ENCODE measurements around the gene CASP3.
A peak's percentile ranks its signal among the peaks of the same experiment; 100 is the strongest.

CASP3 gene

GRCh38 chr4:184649026-184649970, at the start of gene CASP3, which contains the start of gene PRIMPOL:
TSS of gene CASP3 (minus strand) at chr4:184649447. CDS start at chr4:184638453, 10,994 bp downstream.
TSS of gene PRIMPOL (plus strand) at chr4:184649738. CDS start at chr4:184657141, 7,403 bp downstream.
- peak; percentile 98 for DNase-seq

GRCh38 chr4:184697956-184698355, 48.7 kb upstream of the CASP3 start:
- DNase-seq: no peak

GRCh38 chr4:184695178-184695896, 46.1 kb upstream of the CASP3 start:
- no peak for DNase-seq

DNA sequence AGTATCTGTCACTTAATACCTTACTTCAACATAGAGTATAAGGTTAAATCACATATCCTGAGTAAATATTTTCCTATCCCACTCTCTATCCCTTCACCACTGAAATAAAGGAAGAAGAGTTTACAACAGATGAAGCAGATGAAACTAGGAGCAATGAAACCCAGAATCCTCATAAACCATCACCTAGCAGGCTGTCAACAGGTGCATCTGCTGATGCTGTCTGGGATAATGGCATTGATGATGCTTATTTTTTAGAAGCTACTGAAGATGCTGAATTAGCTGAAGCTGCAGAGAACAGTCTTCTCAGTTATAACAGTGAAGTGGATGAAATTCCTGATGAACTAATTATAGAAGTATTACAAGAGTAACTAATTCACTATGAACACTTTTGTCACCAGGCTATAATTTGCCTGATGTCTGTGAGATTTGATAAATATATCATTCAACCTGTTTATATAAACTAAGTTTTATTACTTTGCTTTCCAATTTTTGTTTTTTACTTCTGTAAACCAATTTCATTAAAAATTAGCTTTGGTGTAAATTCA, 45.2 kb upstream of the CASP3 start:
- DNase-seq: no peak

GRCh38 chr4:184693056-184693455, 43.8 kb upstream of the CASP3 start:
- no peak for DNase-seq

- DNase-seq: no peak
Observed at GRCh38 chr4:184689681-184690080, 40.4 kb upstream of the CASP3 start.

GRCh38 chr4:184688447-184688846, 39.2 kb upstream of the CASP3 start:
- peak; percentile 76 for DNase-seq

- DNase-seq: no peak
Observed at GRCh38 chr4:184688005-184688404, 38.8 kb upstream of the CASP3 start.

- no peak for DNase-seq
Observed at GRCh38 chr4:184684491-184685189, 35.4 kb upstream of the CASP3 start.

GRCh38 chr4:184681916-184682315, 32.7 kb upstream of the CASP3 start:
- no peak for DNase-seq

DNA sequence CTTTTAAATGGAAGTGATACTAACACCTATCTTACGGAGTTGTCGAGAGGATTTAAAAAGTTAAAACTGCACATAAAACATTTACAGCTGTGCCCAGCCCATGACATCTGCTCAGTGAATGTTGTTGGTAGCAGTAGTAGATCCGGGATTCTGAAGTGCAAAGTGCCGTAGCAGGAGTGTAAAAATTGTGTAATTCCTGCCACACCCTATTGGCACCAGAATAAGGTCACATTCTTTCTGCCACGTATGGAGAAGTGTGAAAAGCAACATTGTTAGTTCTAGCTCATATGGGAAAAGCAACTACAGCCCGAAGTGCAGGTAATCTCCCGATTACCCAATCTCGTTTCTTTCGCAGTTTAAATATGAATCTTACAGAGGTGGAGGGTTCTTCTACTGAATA, 31.5 kb upstream of the CASP3 start:
- no peak for DNase-seq

- no peak for DNase-seq
Observed at GRCh38 chr4:184675821-184676492, 26.7 kb upstream of the CASP3 start.

GRCh38 chr4:184675018-184675417, 25.8 kb upstream of the CASP3 start:
- no peak for DNase-seq

GRCh38 chr4:184674011-184674410, 24.8 kb upstream of the CASP3 start:
- no peak for DNase-seq

- DNase-seq: no peak
Observed at GRCh38 chr4:184672741-184673140, 23.5 kb upstream of the CASP3 start.

DNA sequence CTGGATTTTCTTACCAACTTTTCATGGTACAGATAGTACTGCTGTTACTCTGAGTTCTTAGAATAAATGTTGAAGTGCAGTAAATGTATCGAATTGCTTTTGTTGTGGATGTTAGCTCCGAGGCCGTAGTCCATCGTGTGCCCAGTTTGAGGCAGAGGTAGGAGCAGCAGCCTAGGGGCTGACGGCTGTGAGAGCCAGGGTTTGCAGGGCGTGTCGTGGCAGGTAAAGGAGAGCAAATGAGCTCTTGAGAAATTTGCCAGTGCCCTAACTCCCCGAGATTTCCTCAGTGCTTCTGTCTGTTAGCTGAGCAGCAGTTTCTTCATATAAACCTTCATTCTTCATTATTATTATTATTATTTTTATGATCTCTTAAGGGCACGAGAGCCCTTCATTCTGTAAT, 21.9 kb upstream of the CASP3 start:
- no peak for DNase-seq

- no peak for DNase-seq
Observed at GRCh38 chr4:184669251-184669650, 20.0 kb upstream of the CASP3 start.

DNA sequence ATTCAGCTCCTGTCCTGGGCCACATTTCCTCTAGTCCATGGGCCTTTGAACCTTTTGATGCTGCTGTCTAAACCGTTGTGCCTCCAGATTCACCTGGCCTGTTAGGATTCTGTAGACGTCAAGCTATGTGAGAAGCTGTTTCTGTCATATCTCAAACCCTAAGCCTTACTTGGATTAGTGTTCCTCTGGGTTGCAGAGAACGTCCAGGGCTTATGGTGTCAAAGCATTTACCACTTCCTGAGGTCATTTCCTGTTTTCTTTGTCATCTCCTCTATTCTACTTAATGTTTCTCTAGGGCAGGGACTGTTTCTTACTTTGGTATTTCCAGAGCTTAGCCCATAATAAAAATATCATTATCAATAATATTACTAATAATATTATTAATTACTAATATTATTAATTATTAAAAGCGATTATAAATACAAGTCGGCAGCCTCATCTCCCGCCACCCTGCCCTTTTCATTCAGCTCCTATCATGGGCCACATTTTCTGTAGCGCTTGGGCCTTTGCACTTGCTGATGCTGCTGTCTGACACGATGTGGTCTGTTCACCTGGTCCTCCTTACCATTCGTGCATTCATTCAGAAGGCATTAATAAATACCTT, 19.4 kb upstream of the CASP3 start:
- DNase-seq: no peak

DNA sequence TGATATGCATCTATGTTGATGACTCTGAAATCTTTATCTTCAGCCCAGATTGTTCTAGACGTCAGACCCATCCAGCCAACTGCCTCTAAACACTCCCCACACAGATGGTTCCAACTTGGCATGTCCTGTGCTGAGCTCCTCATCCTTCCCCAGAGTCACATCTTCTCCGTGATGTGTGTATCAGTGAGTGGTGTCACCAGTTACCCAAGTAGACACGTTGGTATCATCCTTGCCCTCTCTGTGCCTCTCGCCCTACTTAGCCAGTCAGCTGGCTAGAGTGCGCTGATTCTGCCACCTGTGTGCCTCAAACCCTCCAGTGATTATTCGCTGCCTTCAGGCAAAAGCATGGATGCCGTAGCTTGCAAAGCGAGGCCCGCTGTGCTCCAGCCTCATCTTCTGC, 18.8 kb upstream of the CASP3 start:
- no peak for DNase-seq

GRCh38 chr4:184666670-184667069, 17.4 kb upstream of the CASP3 start:
- DNase-seq: no peak

DNA sequence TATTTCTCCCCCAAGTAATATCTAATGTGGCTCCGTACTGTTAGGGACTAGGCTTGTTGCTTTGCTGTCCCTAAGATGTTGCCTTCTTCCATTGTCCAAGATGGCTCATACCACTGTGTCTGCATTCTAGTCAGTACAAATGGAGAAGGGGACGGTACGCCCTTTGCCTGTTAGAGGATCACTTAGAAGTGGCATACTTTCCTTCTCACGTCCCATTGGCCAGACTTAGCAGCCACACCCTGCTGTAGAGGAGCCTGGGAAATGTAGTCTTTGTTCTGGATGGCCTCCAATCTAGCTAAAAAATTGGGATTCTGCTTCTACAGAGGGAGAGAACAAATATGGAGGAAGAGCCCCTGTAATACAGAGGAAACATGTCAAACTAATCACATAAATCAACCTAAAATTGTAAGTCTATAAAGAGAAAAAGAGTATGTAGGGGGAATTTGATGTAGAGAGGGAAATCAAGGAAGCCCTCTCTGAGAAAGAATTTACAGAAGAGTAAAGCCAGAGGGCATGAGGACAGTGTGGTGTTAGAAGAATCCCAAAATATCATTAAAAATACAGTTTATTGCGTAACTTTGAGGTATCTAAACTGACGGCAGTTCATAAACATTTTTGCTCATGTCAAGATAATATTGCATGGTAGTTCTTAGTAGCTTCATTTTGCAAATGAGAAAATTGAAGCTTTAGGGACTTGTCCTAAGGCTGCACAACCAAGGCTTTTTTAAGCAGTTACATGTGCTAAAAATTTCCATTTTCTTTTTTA, 15.4 kb upstream of the CASP3 start:
- no peak for DNase-seq

All from islet precursor cell (in vitro differentiated cells).